ENCODE results near the gene HDAC10.

HDAC10 gene

GRCh38 chr22:50269970-50270665 is 19.1 kb upstream of the HDAC10 start, which contains the start of gene MAPK11:
MAPK11 (minus strand) TSS chr22:50270380; CDS start chr22:50270292, 88 bp downstream.
- peak; percentile 68 for DNase-seq

GRCh38 chr22:50269573-50269969 is 18.5 kb upstream of the HDAC10 start:
- DNase-seq, result no peak

GRCh38 chr22:50268655-50269113 is 17.6 kb upstream of the HDAC10 start:
- DNase-seq, result no peak

- DNase-seq, result peak; percentile 53
These were observed 16.7 kb upstream of the HDAC10 start for GRCh38 chr22:50267591-50268390.

GRCh38 chr22:50266994-50267393 is 15.9 kb upstream of the HDAC10 start:
- DNase-seq, result no peak

- DNase-seq, result no peak
These were observed 14.0 kb upstream of the HDAC10 start for GRCh38 chr22:50264946-50265669.

GRCh38 chr22:50264104-50264745 is 13.2 kb upstream of the HDAC10 start:
- no peak for DNase-seq

- no peak for DNase-seq
These were observed 12.0 kb upstream of the HDAC10 start for GRCh38 chr22:50262973-50263617.

GRCh38 chr22:50262460-50262911 is 11.4 kb upstream of the HDAC10 start:
- no peak for DNase-seq

GRCh38 chr22:50261615-50262459 is 10.8 kb upstream of the HDAC10 start, which contains the start of gene MAPK12:
MAPK12 (minus strand) TSS chr22:50261683; CDS start chr22:50261509, 174 bp downstream.
- DNase-seq, result no peak

GRCh38 chr22:50260801-50261614 is 9.9 kb upstream of the HDAC10 start:
- DNase-seq, result no peak

GRCh38 chr22:50260434-50260800 is 9.4 kb upstream of the HDAC10 start:
- DNase-seq, result no peak

GRCh38 chr22:50259302-50259701 is 8.2 kb upstream of the HDAC10 start:
- DNase-seq, result no peak

GRCh38 chr22:50258361-50259292 is 7.6 kb upstream of the HDAC10 start:
- DNase-seq, result no peak

- DNase-seq, result no peak
These were observed 6.6 kb upstream of the HDAC10 start for GRCh38 chr22:50257451-50258360.

GRCh38 chr22:50257041-50257440 is 6.0 kb upstream of the HDAC10 start:
- no peak for DNase-seq

- DNase-seq, result no peak
These were observed 5.3 kb upstream of the HDAC10 start for GRCh38 chr22:50256258-50256862.

- DNase-seq, result no peak
These were observed 4.5 kb upstream of the HDAC10 start for GRCh38 chr22:50255607-50256006.

Measured in stimulated activated naive CD4-positive, alpha-beta T cell treated with Interleukin-2 at 50 U/mL for 16 hours (primary cell).